ENCODE measurements around the gene ANXA8.

DNA sequence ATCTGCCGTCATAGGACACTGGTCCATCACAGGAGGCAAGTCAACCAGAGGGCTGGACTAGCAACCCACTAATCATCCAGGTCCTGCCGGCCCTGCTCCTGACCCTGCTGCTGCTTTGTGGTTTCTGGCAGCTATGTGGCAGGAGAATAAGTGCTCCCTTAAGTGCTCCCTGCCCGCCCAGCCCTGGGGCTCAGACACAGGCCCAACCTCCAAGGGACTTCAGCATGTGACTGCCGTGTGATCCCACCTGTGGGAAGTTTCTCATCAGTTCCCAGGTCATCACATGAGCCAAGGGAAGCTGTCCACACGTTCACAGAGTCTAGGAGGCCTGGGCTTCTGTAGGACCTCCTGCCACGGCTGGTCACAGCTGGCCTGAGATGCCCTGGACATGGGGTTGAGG is 65.6 kb downstream of the ANXA8 start:
- TF ChIP-seq, protein P1, sequence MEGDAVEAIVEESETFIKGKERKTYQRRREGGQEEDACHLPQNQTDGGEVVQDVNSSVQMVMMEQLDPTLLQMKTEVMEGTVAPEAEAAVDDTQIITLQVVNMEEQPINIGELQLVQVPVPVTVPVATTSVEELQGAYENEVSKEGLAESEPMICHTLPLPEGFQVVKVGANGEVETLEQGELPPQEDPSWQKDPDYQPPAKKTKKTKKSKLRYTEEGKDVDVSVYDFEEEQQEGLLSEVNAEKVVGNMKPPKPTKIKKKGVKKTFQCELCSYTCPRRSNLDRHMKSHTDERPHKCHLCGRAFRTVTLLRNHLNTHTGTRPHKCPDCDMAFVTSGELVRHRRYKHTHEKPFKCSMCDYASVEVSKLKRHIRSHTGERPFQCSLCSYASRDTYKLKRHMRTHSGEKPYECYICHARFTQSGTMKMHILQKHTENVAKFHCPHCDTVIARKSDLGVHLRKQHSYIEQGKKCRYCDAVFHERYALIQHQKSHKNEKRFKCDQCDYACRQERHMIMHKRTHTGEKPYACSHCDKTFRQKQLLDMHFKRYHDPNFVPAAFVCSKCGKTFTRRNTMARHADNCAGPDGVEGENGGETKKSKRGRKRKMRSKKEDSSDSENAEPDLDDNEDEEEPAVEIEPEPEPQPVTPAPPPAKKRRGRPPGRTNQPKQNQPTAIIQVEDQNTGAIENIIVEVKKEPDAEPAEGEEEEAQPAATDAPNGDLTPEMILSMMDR (IDR thresholded peaks at IDR 0.05), result no peak
- TF ChIP-seq POLR2A (IDR thresholded peaks at IDR 0.05; ENCODE audit: low read depth) (no peak), EP300 (IDR thresholded peaks at IDR 0.05) (no peak)

All from esophagus muscularis mucosa (tissue), 4 donors.